ENCODE data around the gene PDE5A.
A peak's percentile ranks its signal among the peaks of the same experiment; 100 is the strongest.

Gene PDE5A

DNA sequence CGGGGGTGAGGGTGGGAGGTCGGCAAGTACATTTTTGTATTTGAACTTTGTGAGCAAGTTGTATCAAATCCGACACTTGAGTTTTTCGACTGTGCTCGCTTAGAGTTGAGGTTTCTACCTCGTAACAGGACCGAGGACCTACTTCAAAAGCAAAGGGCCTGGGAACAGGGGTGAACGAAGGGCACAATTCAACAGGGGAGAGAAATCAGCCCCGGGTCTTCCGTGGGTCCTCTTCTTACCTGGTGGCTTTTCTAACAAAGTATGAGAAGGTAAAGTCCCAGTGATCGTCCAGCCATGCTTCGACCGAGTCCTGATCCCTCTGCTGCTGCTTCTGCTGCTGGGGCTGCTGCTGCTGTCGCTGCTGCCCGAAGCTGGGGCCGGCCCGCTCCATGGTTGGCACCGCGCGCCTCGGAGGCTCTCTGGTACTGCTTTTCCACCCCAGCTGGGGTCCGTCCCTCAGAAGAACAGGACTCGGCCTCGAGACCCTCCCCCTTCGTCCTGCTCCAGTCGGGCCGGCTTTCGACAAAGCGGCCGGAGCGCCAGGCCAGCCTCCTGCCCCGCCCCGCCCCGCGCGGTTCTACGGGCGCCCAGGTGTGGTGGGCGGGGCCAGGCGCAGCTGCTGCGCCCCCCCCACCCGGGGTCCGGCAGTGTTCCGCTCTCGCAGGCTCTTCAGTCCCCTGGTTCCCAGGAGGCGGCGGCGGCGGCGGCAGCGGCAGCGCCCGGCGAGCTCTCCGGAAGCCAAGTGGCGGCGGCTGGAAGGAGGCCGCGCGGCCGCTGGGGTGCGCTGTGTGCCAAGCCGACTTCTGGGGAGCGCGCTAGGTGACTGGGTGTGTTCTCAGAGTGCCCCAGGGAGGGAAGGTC is at the start of gene PDE5A:
PDE5A (minus strand) TSS at position 524 of the 861 bp plus-strand sequence; CDS start at position 391, 133 bp downstream.
- TF ChIP-seq, protein P1, sequence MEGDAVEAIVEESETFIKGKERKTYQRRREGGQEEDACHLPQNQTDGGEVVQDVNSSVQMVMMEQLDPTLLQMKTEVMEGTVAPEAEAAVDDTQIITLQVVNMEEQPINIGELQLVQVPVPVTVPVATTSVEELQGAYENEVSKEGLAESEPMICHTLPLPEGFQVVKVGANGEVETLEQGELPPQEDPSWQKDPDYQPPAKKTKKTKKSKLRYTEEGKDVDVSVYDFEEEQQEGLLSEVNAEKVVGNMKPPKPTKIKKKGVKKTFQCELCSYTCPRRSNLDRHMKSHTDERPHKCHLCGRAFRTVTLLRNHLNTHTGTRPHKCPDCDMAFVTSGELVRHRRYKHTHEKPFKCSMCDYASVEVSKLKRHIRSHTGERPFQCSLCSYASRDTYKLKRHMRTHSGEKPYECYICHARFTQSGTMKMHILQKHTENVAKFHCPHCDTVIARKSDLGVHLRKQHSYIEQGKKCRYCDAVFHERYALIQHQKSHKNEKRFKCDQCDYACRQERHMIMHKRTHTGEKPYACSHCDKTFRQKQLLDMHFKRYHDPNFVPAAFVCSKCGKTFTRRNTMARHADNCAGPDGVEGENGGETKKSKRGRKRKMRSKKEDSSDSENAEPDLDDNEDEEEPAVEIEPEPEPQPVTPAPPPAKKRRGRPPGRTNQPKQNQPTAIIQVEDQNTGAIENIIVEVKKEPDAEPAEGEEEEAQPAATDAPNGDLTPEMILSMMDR (IDR thresholded peaks at IDR 0.05; ENCODE audit: low read length, missing control alignments) = peak; percentile 48
- H3K4me3 ChIP-seq (replicated peaks; ENCODE audit: low read depth, low read length) = peak within 1 kb of the TSS; percentile 75
- peak; percentile 71 for DNase-seq (ENCODE audit: low read depth)

DNA sequence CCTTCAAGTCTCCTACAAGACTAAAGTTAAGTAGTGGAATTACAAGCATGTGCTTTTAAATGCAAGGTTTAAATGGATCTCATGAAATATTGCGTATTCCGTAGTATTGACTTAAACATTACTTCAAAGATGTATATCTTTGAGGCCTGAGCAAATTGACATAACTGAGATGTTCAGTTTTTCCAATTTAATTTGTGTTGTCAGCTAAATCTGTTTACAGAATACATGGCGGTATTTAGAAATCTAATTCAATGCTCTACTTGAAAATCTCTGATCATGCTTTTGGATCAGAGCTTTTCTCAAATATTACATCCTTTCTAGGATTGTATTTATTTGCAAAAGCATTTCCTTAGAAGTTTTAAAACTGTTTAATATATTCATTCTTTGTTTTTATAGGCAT is 47.5 kb upstream of the PDE5A start:
- TF ChIP-seq, protein P1 (IDR thresholded peaks at IDR 0.05; ENCODE audit: low read length, missing control alignments) = no peak

DNA sequence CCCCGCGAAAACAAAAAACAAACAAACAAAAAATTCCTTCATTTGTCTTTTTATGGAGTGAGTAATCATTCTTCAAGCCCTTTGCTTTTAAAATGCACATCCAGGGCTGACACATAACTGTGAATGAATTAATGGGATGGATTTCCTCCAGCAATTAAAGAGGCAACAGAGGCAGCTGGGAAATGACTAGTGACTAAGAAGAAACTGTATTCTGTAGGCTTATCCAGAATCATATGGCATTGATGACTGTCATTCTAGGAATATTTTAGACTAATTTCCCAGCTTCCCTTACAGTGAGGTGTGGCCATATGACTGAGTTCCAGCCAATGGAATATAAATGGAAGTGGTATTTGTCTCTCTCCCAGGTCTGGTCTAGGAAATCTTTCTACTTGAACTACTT is 46.8 kb upstream of the PDE5A start:
- TF ChIP-seq, protein P1 (IDR thresholded peaks at IDR 0.05; ENCODE audit: low read length, missing control alignments) = no peak
- no peak for DNase-seq (ENCODE audit: low read depth)
- no peak overlapping the region for H3K4me3 ChIP-seq (replicated peaks; ENCODE audit: low read depth, low read length)

More for the DNA sequence above, 47.5 kb upstream of the PDE5A start:
- H3K4me3 ChIP-seq (replicated peaks; ENCODE audit: low read depth, low read length) = no peak overlapping the region
- no peak for DNase-seq (ENCODE audit: low read depth)

DNA sequence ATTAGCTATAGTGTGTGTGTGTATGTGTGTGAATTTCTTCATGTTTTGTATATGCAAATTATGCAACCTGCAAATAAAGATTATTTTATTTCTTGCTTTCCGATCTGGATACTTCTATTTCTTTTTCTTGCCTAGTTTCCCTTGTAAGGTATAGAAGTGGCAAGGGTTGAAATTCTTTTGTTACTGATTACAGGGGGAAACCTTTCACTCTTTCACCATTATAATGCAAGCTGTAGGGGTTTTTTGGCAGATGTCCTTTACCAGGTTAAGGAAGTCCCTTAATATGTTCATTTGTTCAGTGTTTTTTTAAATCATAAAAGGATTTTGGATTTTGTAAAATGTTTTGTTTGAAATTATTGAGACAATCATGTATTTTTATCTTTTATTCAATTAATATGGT is 44.3 kb upstream of the PDE5A start:
- DNase-seq (ENCODE audit: low read depth) = no peak
- no peak overlapping the region for H3K4me3 ChIP-seq (replicated peaks; ENCODE audit: low read depth, low read length)
- TF ChIP-seq, protein P1 (IDR thresholded peaks at IDR 0.05; ENCODE audit: low read length, missing control alignments) = no peak

DNA sequence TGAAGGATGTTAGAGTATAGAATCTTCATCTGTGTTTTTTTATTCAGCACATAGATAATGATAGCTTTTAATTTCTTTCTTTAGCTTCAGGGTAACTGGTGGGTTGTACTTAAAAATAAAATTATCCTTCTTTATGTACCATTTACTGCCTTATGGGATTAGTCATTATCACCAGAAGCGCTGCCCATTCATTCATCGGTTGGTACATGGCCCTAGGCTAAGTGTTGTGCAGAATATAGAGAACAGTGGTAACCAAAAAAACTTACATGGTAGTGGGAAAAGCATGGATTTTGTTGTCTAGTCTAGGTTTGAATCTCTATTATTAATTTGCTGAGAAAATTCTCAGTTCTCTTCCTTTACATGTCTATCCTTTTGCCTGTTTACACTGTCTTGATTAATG is 43.5 kb upstream of the PDE5A start:
- no peak overlapping the region for H3K4me3 ChIP-seq (replicated peaks; ENCODE audit: low read depth, low read length)
- TF ChIP-seq, protein P1 (IDR thresholded peaks at IDR 0.05; ENCODE audit: low read length, missing control alignments) = no peak
- DNase-seq (ENCODE audit: low read depth) = no peak

DNA sequence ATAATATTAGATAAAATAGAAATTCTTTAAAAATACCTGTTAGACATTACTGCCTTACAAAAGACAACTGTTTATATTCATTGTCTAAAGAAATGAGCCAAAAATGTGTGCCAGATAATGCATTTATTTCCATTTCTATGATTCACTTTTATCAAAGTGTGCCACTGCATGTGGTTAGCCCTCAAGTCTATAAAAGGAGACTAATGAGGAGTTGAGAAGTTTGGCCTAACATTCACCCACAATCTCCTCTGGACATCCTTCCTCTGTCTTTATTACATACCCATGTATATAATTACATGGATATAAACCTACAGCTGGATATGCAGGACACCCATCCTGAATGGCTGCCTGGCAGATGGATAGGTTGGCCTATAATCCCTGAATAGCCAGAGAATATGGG is 42.6 kb upstream of the PDE5A start:
- DNase-seq (ENCODE audit: low read depth) = no peak
- H3K4me3 ChIP-seq (replicated peaks; ENCODE audit: low read depth, low read length) = no peak overlapping the region
- TF ChIP-seq, protein P1 (IDR thresholded peaks at IDR 0.05; ENCODE audit: low read length, missing control alignments) = no peak

DNA sequence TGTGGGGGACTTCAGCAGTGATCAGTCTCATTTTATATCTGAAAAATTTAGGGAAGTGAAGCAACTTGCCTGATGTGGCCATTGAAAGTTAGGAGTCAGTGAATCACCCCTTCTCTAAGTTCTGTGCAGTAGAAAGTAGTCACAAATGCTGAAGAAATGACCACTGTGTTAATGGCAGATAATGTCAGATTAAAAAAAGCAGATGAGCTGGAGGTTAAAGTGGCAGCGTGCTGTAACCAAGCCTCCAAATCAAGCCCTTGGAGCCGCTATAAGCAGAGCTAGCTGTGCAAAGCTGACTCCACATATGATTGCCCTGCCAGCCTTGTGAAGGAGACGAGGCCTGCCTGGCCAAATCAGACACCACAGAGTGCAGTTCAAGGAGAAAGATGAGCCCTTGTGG is 39.2 kb upstream of the PDE5A start:
- DNase-seq (ENCODE audit: low read depth) = no peak
- TF ChIP-seq, protein P1 (IDR thresholded peaks at IDR 0.05; ENCODE audit: low read length, missing control alignments) = no peak

More for the DNA sequence above, 39.2 kb upstream of the PDE5A start:
- H3K4me3 ChIP-seq (replicated peaks; ENCODE audit: low read depth, low read length) = no peak overlapping the region
